HG03442 (cell line): ENCODE results near the gene BCKDHB.
"Not testable (repeated sequence)": the region's sequence is repeated elsewhere in the genome, so short reads cannot be mapped to it uniquely, and the experiment has no call there.

Source experiments
- ATAC-seq: cut with Tn5 transposase; IDR thresholded peaks from one replicate; pipeline ENCODE4 v1.9.1; 2021; ENCODE audit warnings: mild to moderate bottlenecking, moderate library complexity; ENCODE audit not compliant: unreplicated experiment

BCKDHB gene

DNA sequence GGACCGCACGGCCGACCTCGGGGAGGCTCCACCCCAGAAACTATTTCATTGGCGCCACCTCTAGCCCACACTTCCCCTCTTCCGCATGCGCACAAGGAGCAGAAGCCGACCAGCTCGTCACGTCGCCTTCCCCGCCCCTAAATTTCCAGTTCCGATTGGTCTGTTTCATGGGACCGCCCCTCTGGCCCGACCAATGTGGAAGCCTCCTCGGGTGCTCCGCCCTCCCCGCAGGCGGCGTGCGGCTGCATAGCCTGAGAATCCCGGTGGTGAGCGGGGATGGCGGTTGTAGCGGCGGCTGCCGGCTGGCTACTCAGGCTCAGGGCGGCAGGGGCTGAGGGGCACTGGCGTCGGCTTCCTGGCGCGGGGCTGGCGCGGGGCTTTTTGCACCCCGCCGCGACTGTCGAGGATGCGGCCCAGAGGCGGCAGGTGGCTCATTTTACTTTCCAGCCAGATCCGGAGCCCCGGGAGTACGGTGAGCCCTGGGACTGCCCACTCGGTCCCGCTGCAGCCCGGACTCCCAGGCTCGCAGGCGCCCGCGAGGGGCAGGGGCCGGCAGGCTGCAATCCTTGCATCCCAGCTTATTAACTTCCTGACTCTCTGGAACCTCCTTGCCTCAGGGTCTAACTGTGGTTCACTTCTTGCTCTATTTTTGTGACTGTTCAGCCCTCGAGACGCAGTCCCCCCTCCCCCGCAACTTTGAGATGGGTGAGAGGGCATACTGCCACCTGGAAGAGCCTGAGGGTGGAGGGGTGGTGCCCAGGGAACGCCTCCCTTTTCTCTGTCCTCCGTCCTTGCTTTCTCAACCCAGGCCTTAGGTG is at the start of gene BCKDHB:
BCKDHB (plus strand) TSS at position 254 of the 818 bp plus-strand sequence; CDS start at position 277, 23 bp downstream.
- ATAC-seq = peak; percentile 98

DNA sequence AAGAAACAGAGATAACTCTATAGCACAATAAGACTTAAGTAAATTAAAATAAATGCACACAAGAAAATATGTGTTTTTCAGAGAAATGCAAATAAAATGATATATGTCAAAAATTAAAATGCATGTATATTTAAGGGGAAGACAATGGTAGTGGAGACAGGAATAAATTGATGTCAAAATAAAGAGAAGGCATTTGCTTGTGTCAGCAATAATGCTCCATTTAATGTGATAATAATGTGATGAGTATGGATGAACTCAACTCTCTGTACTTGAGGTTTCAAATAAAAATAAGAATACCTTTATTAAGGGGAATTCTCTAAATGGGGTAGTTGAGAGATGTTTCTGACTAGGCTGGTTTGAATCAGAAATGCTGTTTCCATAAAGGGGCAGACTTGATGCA is 45.7 kb upstream of the BCKDHB start:
- no peak for ATAC-seq

DNA sequence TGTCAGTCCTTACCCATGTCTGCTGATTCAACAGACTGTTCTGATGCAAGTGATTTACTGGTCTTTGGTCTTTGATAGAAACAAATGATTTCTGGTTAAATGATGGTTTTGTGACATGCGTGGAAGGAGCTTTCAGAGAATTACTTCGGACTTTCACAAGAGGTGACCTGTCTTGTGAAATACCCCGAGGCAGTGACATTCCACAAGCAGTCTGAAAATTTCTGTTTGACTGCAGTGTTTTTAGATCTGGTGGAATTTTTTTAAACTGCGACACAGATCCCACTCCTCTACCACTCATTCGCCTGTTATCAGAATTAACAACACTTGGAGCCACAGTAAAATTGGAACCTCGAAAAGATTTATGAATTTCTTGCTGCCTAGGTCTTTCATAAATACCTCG is 38.3 kb upstream of the BCKDHB start:
- ATAC-seq = not testable (repeated sequence)

DNA sequence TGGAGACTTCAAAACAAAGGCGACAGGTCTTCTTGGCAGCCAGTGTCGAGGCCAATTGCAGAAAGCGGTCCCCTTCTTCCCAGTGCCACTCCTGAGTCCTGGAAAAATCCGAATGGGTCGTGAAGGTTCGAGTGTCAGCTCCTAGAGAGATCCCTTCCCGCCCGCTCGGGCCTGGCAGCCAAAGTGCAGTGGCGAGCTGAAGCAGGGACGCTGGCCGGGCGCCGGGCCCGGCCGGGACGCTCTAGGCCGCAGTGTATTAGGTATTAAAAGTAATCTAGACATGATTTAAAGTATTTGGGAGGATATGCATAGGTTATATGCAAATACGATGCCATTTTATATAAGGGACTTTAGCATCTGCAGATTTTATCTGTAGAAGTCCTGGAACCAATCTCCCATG is 36.0 kb upstream of the BCKDHB start:
- ATAC-seq = not testable (repeated sequence)

DNA sequence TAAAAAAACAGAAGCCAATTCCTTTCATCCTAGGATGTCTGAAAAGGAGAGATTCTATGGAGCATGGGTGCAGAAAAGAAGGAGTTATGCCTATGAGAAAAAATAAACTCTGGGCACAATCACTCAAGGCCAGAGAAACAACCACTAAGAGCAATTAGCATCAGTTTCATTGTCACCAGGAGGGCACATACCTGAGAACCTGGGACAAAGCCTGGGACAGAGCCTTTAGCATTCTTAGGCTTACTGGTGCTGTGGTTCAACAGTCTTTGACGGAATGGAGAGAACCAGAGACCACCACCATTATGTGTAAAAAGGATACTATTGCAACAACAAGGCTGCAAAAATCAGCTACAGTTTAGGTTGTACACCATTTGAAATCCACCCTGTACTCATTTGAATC is 29.4 kb upstream of the BCKDHB start:
- ATAC-seq = no peak

DNA sequence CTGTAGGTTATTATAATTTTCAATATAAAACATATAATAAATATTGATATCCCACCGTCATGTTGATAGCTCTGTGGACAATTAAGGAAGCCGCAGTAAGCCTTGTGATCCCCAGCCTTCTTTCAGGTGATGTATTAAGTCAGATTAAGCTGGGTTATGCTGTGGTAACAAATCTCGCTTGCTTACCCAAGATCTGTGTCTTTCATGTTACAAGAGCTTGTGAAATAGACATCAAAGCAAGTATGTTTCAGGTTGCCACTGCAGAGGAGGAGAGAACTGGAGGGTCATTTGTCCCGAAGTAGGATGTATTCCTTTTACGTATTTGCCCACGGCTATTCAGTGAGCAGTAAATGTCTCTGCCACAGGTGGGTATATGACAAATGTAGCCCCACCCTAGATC is 17.8 kb upstream of the BCKDHB start:
- no peak for ATAC-seq

DNA sequence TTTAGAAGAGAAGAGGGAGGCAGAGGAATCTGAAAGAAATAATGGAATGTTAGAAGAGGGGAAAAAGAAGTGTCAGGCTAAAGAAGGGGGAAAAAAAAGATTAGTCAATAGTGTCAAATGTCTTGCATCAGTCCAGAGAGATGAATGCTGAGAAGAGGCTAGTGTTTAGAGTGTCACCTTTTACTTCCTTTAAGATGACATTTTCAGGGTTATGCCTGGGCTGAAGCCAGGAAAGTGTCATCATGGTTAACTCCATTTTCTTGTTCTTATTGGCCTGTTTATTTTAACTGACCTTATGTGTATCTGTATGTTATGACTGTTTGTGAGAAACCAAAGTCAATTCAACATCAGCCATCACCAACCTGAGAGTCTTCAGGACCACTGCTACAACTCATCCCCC is 15.0 kb upstream of the BCKDHB start:
- ATAC-seq = no peak

DNA sequence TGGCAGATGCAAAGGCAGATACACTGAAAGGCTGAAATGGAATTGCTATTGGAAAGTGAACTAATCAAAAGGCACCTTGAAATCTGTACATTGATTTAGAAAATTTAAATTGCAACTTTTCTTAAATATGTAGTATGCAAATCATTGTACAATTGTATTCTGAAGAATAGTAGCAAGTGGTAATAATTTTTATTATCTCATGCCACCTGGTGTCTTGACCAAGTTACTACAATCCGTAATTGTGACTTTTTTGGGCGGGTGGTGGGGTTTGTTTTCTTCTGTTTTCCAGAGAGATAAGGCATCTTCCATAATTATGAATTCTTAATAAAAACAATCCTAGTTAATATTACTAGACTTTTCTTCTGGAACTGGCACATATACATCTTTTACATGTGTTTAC is 12.5 kb upstream of the BCKDHB start:
- ATAC-seq = no peak

DNA sequence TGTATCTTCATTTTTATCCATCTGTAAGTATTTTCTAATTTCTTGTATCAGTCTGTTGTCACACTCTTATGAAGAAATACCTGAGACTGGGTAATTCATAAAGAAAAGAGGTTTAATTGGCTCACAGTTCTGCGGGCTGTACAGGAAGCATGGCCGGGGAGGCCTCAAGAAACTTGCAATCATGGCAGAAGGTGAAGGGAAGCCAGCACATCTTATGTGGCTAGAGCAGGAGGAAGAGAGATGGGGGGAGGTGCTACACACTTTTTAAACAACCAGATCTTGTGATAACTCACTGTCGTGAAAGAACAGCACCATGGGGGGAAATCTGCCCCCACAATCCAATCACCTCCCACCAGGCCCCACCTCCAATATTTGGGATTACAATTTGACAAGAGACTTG is 10.9 kb upstream of the BCKDHB start:
- ATAC-seq = no peak

DNA sequence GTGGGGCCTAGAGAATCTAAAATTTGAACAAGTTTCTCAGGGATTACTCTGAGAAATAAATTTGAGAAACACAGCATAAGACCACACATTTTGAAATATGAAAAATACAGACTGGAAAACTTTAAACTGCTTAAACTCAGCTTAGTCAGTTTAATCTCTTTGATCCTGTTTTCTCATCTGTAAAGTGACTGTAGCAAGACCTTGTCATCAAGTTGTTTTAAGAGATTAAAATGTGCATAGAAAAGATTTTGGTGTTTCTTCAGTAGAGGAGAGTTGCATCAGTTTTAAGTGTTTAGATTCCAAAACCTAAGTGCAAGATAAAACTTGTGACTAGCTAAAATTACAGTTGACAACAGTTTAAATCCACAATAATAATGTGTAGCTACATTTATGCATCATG is 8.1 kb upstream of the BCKDHB start:
- no peak for ATAC-seq

DNA sequence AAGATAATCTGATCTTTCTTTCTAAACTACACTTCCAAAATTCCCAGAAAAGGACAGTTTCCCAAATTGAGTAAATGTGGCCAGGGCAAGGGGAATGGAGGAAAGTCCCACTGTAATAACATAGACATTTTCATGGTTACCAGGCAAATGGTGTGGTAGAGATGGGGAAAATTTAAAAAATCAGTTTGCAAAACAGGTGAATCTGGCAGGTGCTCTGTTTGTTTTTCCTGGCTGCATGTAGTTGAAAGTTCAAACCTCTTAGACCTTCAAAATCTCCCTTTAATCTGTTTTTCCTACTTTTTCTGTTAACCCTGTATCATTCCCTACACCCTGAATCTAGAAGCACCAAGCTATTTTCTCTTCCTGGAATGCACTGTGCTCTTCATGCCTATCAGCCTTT is 2.0 kb upstream of the BCKDHB start:
- no peak for ATAC-seq

DNA sequence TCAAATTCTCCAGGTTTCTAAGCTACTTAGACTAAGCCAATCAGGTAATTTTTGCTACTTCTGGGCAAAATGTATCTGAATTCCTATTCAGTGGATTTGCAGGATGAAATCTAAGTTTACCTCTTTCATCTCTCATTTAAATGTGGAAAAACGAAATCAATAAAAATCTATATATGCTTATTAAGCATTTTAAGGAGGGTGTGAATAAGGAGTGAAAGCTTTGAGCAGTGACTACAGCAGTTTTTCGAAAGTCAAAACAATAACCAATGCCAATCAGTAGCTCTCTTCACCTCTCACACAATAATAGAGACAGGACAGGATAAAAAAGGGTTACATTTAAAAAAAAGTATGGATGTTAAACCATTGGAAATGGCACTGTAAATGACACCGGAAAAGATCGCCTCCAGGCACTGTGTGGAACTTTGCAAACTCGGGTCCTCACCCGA is 476 bp upstream of the BCKDHB start:
- peak; percentile 2 for ATAC-seq

DNA sequence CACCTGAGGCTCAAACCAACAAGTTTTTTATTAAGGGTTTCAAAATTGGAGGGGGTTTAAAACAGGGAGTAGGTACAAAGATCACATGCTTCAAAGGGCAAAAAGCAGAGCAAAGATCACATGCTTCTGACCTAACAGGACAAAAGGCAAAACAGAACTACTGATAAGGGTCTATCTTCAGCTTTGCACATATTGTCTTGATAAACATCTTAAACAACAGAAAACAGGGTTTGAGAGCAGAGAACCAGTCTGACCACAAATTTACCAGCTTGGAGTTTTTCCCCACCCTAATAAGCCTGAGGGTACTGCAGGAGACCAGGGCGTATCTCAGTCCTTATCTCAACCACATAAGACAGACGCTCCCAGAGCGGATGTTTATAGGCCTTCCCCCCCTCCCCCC is 16.1 kb downstream of the BCKDHB start:
- not testable (repeated sequence) for ATAC-seq

DNA sequence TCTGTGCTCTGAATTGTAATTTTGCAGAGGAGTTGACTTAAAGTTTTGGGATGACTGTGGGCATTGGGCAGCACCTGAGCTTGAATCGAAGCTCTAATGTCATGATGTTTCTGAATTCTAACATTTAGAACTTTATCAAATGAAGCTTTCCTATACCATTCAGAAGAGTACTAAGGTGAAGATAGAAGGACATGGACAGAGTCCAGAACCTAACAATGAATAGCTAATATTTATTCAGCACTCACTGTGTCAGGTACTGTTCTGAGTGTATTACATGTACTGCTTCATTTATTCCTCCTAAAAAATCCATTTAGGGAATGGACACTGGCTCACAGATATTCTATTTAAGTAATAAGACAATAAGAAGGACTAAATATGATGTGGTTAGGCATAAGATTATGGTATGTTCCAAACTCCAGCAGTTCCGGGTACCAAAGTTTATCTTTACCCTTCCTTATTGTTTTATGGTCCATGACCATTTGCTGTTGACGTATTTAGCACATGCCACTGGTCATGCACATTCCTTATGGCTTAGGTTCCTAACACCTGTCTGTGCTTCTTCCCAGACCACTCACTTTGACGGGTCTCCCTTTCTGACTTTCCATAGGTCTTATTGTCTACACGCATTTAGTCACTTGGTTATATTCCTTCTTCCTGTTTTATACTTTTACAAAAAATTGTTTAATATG is 20.3 kb downstream of the BCKDHB start:
- no peak for ATAC-seq

DNA sequence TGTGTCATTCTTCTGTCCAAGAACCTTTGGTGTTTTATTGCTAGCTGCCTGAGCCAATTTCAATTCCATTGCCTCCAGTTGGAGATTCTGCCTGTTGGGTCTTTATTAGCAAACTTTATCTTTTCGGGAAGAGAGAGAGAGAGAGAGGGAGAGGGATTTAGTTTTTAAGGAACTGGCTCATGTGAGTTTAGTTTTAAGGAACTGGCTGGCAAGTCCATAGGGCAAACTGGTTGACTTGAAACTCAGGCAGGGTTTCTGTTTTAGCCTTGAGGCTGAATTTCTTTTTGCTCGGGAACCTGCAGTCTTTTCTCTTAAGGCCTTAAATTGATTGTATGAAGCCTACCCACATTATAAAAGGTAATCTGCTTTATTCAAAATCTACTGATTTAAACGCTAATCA is 23.0 kb downstream of the BCKDHB start:
- no peak for ATAC-seq

DNA sequence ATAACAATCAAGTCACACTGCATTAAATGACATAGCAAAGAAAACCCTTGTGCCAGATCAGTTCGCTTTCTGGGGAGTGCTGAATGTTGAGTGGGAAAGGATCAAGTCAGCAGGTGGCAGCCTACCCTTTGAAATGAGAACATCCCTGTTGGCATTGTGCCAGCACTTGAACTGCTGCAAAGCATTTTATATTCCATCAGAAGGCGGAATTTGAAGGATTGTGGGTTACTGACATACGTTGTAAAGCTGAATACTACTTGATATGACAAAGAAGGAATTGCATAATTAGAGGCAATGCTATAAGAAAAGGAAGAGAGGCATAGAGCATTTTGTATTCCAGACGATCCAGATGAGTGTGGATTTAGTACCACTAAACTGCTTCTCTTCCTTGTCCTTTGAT is 26.5 kb downstream of the BCKDHB start:
- no peak for ATAC-seq

DNA sequence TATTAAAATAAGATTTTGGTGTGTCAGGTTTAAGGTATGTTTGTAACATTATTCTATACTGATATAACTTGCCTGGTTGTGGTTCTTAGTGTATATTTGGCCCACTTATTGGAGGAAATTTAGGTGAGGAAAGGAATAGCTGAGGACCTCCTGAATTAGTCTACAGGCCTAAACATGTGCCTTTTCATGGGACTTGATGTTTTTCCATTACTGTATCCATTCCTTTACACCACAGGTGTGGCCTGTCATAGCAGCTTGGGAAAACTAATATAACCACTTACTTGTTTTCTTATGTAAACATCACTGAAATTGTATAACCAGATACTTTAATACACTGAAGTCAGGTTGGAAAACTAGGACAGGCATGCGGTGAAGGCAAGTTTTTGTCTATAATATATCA is 27.6 kb downstream of the BCKDHB start:
- ATAC-seq = no peak

DNA sequence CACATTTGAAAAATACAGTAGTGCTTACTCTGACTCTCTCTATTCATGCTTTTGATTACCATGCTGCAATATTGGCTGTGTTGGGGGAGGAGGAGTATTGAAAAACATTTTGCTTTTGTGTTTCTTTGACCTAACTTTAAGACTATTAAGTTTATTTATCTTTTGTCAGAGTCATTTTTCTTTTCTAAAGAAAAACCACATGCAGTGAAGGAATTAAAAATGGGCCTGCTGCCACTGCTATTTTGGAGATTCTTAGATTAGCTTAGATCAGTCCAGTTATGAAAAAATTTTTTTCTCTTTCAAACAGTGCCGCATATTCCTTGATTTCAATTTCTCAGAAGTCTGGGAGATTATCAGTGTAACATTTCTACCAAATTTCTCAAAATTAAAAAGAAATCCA is 36.1 kb downstream of the BCKDHB start:
- no peak for ATAC-seq

DNA sequence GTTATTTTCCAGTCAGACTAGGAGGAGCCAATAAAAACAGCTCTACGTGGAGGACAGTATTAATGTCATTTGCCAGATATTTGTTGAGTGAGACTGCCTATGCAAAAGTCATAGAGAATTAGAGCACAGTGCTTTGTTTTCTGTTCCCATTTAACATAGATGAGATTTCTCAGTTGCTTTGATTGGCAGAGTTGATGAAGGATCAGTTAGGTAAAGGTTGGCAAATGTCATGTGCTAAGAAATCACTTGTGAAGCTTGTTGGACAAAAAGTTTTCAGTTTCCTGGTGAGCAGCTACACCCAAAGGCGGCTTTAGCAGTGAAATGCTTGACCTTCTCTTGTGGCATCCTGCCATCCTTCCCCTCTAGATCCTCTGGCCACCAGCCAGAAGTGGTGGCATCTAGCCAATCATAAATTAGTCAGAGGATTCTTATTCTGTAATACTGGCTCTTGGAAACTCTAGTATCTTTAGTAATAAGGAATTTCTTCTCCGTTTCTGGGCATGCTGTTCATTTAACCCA is 37.0 kb downstream of the BCKDHB start:
- no peak for ATAC-seq

DNA sequence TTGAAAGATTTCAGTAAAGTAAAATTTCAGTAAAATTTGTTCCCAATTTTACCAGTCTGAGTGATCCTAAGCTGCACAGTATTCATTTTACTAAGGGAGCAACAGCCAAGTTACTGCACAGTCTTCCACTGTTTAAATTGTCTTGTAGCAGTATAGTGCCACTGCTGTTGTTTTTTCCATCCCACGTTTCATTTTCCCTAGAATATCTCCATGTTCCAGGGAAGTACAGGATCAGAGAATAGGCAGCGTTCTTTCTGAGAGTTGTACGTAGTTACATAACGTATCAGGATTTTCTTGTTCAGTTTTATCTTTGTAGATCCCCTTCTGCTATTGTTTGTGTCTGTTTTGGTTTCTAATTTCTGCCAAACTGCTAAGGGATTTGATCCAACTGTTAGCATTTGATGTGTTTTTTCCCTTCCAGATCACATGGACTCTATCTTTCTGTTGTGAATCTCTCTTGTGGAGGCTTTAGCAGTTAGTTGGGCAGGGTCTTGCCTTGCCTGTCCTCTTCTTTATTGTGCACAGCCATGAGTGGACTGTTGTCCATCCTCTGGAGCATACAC is 38.4 kb downstream of the BCKDHB start:
- no peak for ATAC-seq

DNA sequence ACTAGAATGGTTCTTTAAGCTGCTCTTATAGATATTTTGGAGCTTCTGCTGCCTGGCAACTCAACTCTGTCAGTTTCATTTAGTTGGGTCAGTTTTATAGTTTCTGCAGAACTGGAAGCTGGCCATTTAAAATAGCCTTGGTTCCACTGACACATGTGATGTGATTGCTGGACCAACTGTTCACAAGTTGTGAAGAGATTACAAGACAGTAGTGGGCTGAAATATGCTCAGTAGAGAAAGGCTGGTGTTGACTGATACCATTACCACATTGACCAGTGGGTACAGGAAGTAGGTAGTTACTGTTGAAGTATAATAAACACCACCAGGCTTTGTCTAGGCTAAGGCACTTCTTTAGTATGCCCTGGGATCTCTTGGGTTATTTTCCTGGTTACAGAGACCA is 39.0 kb downstream of the BCKDHB start:
- peak; percentile 68 for ATAC-seq

DNA sequence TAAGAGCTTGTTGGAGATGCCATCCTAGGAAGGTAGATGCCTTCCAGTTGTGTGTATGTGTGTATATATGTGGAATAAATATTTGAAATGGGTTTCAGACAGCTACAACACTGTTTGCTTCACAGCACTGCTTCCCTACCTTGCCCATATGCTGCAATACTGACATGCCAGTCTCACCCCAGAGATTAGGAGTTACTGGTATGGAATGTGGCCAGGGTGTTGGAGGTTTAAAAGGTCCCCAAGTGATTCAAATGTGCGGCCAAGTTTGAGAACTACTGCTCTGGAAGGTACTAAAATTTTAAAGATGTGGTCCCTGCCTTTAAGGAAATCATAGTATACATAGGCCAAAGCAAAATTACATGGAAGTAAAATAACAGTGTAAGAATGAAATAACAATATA is 39.5 kb downstream of the BCKDHB start:
- no peak for ATAC-seq
